Pons (tissue), 1 donor: Measurements from ENCODE around the gene PPP4C.

Experiments
- DNase-seq: peaks from one replicate; pipeline ENCODE4 v3.0.0-alpha.2; 2016; ENCODE audit warnings: low spot score

Gene PPP4C

GRCh38 chr16:30082545-30083090 is 6.8 kb downstream of the PPP4C start:
- DNase-seq: no peak

GRCh38 chr16:30083216-30084055 is 7.6 kb downstream of the PPP4C start:
- no peak for DNase-seq

DNA sequence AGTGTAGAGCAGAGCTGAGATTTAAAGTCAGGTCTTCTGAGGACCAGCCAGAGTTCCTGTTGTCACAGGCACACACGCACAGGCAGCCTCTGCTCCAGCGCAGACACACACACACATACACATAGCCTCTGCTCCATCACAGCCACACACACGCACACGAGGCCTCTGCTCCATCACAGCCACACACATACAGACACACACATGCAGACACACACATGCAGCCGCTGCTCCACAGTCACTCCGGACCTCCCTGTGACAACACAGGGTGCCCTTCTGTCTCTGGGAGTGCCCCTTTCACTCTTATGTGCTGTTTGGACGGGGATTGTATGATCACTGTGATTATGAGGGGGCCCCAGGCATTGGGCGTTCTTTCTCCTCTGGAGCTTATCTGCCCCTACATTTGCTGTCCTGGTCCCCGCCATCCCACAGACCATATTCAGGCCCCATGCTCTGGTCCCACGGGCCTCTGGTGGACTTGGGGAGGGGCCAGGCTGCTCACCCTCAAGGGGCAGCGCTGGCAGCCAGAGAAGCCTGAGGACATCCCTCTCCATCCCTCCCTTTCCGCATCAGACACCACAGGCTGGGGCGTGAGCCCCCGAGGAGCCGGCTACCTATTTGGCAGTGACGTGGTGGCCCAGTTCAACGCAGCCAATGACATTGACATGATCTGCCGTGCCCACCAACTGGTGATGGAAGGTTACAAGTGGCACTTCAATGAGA is 8.5 kb downstream of the PPP4C start:
- no peak for DNase-seq

DNA sequence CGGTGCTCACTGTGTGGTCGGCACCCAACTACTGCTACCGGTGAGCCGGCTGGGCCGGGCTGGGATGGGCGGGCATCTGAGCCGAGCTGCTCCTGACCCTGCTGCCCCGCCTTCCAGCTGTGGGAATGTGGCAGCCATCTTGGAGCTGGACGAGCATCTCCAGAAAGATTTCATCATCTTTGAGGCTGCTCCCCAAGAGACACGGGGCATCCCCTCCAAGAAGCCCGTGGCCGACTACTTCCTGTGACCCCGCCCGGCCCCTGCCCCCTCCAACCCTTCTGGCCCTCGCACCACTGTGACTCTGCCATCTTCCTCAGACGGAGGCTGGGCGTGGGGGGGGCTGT is 9.0 kb downstream of the PPP4C start:
- no peak for DNase-seq

DNA sequence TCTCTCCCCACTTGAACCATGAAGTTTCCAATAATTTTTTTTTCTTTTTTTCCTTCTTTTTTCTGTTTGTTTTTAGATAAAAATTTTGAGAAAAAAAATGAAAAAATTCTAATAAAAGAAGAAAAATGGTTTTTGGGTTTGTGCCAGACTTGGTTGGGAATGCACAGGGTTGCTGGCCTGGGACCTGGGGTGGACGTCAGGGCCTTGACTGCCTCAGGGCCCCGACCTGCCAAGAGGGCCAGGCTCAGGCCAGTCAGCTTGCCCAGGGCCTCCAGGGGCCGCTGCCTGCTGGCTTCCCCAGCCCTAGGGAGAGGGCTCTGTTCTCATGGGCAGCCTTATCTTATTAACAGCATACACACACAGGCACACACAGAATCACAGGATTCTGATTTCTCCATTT is 9.5 kb downstream of the PPP4C start:
- no peak for DNase-seq

- no peak for DNase-seq
Measured at GRCh38 chr16:30085820-30086219, 10.0 kb downstream of the PPP4C start.

DNA sequence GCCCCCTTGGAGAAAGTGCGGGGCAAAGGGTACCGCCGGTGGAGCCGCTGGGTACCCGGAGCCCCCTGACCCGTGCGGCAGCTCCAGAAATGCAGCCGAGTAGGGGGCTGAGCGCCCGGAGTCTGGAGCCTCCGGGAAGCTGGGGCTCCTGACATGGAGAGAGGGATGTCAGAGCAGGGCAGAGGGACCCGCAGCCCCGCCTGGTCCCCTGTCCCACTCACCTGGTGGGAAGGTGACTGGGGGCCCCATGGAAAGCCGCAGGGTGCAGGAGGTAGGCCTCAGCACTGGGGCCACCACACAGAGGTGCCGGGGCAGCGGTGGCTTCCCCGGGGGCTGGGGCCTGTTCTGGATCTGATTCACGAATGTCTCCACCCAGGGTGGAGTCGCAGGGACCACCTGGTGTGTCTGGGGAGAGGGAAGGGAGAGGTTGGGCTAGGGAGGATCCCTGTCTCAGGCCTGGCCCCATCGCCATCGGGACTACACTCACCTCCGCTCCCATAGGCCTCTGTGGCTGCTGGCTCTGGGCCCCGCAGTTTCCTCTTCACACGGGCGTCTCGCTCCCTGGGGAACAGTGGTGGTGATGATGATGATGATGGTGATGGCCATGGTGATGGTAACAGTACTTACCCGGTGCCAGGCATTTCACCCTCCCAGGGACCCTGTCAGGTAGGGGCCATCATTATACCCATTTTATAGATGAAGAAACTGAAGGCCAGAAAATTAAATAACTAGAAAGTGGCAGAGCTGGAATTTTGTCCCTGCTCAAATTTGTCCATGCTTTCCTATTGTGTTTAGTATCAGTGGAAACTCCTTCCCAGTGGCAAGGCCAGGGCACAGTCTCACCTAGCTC is 10.7 kb downstream of the PPP4C start:
- DNase-seq: no peak

GRCh38 chr16:30087181-30087898 is 11.5 kb downstream of the PPP4C start:
- no peak for DNase-seq

DNA sequence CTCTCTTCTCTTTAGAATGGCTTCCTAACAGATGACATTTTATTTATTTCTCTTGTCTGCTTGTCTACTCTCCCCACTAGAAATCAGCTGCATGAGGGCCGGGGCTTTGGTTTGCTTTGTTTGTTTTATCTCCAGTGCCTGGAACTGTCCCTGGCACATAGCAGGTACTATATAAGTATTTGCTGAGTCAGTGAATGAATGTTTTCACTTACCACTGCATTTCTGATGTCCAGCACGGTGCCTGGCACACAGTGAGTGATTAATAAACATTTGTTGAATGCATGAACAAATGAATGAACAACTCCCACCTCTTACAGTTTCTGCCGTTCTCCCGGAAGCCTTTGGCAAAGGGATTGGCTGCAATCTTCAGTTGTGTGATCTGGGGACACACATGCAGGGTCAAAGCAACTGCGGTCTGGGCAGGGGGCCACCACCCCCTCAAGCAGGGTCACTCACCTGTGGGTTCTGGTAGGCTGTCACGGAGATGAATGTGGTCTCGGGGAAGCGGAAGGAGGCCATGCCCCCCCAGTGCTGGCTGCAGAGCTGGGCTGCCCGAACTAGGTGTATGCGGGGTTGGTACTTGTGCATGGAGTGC is 12.5 kb downstream of the PPP4C start:
- DNase-seq: no peak

GRCh38 chr16:30088832-30089624 is 13.2 kb downstream of the PPP4C start:
- no peak for DNase-seq

DNA sequence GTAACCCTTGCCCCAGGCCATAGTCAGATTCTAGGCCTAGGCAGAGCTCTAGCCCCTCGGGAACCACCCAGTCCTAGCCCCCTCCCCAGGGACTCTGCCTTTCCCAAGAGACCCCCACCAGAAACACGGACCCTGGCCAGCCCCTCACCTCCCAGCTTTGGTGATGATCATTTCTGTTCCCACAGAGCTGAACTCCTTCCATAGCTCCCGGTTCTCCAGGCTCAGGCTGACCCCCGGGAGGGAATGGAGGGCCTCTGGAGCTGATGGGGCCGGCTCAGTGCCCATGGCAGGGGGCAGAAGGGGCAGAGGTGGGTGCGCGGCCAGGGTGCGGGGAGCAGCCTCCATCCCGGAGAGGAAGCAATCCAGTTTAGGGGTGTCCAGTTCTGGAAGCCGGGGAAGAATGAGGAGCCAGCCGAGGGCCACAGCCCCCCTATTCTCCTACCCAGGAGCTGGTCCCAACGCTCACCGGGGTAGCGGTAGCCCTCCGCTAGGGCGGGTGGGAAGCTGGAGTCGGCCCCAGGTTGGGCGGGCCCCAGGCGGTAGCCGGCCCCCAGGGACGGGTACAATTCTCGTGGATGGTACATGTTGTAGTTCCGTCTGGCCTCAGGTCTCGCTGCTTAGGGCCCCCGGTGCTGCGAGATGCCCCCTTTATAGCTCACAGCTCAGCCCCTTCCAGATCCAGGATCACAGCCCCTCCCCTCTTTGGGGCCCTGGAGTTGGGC is 15.0 kb downstream of the PPP4C start:
- DNase-seq: no peak

DNA sequence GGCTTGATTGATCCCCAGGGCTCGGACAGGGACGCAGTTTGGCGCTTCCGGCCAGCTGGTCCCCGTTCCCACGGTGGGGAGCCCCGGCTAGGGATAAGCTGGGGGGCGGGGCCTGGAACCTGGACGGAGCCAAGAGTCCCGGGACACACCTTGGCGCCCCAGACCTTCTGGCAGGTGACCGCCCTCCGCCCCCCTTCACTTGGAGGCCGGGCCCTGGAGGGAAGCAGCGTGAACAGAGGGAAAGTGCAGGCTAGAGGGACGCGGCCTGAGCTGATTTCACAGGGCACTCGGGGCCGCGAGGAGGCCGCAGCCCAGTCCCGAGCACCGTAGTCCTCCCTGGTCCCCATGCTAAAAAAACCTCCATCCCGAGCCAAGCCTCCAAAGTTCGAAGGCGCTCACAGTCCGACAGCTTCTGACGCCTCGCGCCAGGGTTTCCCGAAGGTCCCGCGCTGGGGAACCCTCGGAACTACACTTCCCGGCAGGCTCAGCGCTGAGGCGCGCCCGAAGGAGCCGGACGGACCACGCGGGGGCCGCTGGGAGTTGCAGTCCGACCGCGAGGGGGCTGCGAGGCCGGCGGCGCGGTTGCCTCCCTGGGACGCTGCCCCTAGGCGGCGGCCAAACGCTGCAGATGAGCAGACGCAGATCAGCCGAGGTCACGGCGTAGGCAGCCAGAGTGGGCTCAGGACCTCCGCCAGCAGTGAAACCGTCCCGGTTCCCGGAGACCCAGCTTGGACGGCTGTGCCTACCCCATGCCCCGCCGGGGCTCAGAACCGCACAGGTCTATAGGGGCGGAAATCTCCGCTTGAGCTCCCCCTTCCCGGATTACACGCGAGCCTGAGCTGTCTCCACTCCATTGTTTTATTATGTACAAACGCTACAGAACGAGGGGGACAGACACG is 15.9 kb downstream of the PPP4C start, which contains the start of gene TBX6:
TBX6 (minus strand) TSS at position 451 of the 899 bp plus-strand sequence. CDS start 731 bp downstream, outside the sequence.
- peak; percentile 91 for DNase-seq

DNA sequence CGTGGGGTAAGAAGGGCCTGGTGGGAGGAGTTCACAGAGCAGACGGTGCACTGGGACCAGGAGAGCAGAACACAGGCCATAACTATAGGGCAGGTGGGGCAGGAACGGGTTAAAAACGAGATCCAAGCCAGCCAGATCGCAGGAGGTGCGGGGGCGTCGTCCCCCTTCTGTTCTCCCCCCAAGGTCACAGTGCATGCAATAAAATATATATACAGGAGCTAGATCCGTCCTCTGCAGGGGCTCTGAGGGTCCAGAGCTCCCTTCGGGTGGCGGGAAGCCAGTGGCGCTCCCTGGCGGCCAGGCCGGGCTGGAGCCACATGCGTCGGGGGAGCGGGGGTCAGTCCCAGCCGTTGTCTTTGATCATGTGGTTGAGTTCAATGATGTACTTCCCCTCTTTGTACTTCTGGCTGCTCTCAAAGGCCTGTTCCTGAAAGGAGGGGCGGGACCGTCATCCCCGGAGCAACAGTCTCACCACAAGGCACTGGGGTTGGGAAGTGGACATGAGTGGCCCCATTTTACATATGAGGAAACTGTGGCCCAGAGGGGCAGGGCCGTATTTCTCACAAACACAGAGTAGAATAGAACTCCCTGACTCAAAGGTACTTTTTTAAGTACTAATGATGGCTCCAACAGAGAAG is 16.7 kb downstream of the PPP4C start:
- DNase-seq: peak; percentile 88

- DNase-seq: no peak
Measured at GRCh38 chr16:30094541-30095165, 18.9 kb downstream of the PPP4C start.

- DNase-seq: no peak
Measured at GRCh38 chr16:30095166-30096078, 19.6 kb downstream of the PPP4C start.

DNA sequence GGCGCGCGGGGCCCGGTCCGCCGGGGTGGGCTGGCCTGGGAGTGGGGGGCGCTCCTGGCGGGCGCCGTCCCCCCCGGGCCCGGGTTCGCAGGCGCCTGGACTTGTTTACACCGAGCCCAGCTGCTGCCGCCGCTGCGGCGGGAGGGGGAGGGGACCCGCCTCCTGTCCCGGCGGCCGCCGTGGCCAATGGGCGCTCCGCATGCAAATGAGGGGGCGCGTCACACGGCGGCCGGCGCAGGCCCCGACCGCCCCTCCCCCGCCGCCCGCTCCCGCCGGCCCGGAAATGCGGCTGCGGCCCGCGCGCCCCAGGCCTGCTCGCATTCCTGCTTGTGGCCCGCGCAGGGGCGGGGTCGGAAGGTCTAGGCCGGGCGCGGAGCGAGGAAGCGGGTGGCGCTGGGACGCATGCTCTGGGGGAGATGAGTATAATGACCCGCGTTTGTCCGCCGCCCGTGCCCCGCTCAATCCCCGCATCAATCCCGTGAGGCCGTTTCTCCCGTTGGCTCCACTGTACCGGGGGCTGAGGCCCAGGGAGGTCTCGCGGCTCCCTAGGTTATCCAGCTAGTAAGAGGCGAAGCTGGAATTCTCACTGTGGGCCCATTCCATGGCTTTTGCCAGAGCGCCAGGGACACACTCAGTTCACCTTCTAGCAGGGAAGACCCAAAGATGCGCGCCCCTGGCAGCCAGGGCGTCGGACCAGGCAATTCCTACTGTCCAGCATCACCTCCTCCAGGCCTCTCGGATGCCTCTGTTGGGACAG is 20.5 kb downstream of the PPP4C start, which contains the start of gene YPEL3:
YPEL3 (minus strand) TSS at position 109 of the 757 bp plus-strand sequence. CDS start 731 bp downstream, outside the sequence.
- DNase-seq: peak; percentile 85
